ENCODE results near the gene KCTD5.

GRCh38 chr16:2710711-2711231 lies 28.4 kb downstream of the KCTD5 start:
- TF ChIP-seq CTCF (IDR thresholded peaks at IDR 0.05) (no peak), POLR2A (IDR thresholded peaks at IDR 0.05) (no peak), POLR2AphosphoS5 (IDR thresholded peaks at IDR 0.05) (no peak)

Data from prostate gland (tissue), 2 donors.